GM21619 (cell line): ENCODE data around the gene GLIS1.

Experiments
- ATAC-seq: cut with Tn5 transposase; IDR thresholded peaks from one replicate; pipeline ENCODE4 v1.9.1; 2021; ENCODE audit not compliant: unreplicated experiment

Gene GLIS1

DNA sequence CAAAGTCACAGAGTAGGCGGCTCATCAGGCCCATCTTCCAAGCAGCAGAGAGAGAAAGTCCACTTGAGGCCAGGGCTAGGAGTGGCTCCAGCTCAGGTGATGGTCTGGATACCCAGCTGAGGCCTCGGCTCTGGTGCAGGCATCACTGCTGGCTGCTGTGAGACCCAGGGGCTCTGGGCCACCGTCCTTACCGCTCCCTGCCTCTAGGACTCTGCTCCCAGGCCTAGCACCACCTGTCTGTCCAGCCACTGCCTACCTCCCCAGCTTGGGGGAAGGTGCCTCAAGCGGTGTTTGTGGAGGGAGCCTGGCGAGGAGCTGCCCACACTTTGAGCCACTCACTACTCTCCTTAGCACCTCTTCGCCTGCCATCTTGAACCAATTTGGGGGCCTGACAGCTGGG lies 221.9 kb downstream of the GLIS1 start:
- ATAC-seq, result no peak

GRCh38 chr1:53516181-53516580 lies 222.8 kb downstream of the GLIS1 start:
- no peak for ATAC-seq

DNA sequence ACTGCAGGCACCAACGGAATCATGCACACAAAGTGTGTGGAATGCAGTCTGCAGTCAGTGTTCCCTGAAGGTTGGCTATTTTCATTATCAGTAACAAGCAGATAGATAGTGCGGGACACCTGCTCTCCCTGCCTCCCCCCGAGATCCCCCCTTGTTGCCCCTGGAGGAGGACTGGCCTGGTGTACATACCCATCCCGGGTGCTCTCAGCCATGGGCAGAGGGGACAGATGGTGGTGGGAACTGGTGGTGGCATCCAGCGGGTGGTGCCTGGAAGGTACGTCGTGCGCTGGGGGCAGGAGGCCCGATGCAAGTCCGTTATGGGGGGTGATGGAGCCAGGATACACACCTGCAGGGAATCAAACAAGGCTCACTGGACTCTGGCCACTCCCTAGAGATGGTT lies 224.5 kb downstream of the GLIS1 start:
- ATAC-seq, result no peak

GRCh38 chr1:53513846-53514245 lies 225.1 kb downstream of the GLIS1 start:
- no peak for ATAC-seq

GRCh38 chr1:53512807-53513755 lies 225.9 kb downstream of the GLIS1 start:
- no peak for ATAC-seq

DNA sequence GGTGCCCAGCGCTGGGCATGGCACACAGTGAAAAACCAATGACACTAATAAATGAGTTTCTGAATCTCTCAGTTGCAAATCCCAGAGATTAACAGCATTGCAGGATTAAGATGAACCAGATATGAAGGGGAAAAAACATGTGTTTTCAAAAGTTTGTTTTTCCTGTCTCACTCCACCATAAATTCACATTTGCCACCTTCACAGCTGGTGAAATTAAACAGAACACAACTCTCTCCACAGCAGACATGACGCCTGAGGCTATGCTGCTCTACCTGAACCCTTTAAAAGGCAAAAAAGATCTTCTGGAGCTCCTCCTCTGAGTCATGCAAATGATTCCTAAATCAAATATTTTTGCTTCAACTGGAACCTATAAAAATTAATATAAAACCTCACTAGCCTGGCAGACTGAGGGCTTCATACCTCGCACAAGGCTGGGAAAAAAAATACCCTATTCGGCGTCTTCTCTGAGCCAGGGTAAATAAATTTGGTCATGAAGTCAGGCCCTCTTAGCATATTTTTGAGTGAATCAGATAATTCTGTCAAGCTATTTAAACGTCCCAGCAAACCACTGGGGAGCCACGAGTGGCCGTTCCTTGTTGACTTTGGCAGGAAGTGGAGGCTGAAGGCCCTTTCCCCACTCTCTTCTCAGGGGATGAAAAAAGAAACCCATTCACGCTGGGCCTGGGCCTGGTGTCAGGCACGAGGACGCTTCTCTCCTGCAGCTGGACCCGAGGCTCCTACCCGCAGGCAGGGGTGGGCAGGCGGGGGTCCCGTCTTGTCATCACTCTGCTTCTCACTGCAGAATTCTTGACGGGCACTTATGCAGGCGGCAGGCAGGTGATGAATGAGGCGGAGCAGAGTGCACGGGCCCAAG lies 226.8 kb downstream of the GLIS1 start:
- ATAC-seq, result no peak

DNA sequence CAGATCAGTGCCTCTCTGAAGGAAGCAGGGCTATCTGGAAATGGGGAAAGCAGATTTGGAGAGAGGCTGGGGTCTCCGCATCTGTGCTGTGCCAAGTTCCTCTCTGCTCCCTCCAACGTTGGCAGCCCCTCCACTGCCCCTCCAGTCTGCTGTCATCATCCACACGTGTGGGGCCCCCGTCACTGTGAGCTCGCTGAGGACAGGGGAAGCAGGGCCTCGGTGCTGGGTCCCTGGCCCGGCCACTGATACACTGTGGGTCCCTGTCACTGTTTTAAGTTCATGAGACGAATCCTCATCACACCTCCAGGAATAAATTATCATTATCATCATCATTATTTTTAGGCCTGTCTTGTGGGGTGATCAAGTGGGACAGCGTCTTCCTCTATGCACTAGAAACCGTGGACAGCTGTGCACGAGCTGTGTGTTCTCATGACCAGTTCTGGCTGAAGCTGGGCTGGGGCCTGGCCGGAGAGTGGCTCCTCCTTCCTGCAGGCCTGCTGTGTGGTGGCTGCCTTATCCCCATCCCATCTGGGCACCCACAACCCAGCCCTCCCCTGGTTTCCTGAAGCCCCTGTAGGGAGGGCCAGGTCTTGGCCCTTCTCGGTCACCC lies 227.5 kb downstream of the GLIS1 start:
- ATAC-seq, result no peak

GRCh38 chr1:53510215-53510614 lies 228.7 kb downstream of the GLIS1 start:
- no peak for ATAC-seq

GRCh38 chr1:53509775-53510174 lies 229.2 kb downstream of the GLIS1 start:
- no peak for ATAC-seq

DNA sequence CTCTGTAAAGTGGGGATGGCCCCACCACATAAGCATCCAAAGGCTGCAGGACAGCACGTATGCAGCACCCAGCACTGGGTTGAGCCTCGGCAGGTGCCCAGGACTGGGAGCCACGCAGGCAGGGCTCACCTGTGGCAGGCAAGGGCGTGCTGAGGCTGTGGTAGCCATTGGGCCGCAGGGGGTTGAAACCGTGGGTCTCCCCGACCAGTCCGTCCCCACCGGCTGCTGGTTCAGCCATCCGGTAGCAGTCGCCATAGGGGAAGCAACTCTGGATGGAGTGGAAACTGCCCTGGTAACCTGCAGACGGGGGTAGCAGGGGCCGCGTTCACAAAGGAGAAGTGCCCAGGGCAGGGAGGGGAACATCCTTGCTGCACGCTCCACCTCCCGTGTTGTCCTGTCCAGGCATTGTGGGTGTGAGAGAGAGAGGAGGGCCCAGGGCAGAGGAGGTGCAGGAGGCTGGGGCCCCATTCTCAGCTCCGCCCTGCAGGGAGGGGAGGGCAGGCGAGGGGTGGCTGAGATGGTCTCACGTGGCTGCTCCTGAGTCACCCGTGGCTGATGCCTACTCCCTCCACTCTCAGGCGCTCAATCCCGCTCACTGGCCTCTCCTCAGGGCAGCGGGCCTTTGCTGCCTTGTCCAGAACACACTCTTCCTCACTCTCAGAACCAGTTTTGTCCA lies 229.8 kb downstream of the GLIS1 start:
- ATAC-seq, result no peak

- no peak for ATAC-seq
Observed at GRCh38 chr1:53508056-53508990, 230.6 kb downstream of the GLIS1 start.

DNA sequence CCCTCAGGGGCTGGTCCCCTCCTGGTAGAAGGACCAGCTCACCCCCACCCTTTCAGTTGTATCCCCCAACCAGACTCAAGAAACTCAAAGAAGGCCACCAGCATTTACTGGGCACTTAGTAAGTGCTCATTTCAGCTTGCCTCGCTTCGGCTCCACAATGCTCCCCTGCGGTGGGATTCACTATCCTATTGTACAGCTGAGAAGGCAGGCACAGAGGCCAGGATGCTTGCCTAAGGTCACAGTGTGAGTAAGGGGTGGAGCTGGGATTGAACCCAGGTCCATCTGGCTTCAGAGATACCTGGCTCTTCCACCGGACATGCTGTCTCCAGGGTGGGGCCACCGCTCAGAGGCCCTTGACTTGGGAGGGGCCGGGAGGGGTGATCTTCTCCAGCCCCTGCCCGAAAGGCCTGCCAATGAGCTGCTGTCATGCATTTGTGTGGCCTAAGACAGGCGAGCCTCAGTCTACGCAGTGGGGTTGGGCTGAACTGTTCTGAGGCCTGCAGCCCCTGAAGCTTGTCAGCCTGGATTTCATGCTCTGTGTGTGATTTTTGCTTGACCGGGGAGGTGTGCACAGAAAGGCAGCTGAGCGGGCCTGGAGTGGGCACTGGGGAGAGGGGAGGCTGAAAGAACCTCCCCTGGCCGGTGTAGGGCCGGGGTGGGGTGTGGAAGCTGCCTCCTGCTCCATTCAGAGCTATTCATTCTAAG lies 231.7 kb downstream of the GLIS1 start:
- no peak for ATAC-seq

DNA sequence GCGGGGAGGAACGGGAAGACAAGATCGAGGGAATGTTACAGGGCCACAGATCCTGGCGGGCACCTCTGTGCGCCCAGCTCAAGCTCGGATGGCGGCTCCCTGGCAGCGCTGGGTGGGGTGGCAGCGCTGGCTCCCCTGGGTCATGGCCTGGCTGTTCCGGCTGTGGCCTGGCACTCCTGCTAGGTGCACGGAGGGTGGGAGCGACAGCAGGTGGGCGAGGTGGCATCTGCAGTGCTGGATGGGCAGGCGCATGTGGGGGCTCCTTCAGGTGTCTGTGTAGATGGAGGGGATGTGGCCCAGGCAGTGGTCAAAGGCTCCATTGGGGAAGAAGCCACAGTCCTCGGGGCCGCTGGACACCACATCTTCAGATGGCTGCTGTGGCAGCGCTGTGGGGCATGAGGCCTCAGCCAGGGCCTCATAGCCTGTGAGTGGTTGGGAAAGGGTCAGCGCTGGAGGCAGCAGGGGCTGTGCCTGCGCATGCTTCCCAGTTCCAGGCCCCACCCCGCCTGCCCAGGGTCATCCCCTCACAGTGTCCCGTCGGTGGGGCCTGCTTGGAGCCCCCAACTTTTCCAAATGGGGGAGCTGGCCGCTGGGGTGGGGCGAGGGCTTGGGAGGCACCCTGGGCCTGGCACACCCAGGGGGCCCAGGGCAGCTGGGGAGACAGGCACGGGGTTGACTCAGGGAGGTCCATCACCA lies 232.5 kb downstream of the GLIS1 start:
- ATAC-seq, result no peak

GRCh38 chr1:53505891-53506290 lies 233.1 kb downstream of the GLIS1 start:
- no peak for ATAC-seq

GRCh38 chr1:53505401-53505800 lies 233.6 kb downstream of the GLIS1 start:
- ATAC-seq, result no peak

DNA sequence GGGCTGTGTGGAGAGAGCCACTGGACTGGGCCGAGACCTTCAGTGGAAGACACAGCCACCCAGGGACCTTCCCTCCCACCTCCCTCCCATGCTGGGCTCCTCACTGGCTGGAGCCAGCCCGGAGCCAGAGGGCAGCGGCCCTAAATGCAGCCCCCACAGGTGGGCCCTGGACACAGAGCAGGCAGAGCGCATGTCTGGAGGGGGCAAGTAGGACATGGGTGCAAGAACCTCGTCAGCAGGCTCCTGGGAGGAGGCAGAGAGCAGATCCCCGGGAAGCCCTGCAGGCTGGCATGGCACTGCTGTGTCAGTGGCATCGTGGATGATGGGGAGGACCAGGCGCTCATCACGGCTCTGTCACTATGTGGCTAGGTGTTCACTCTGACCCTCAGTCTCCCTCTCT lies 234.1 kb downstream of the GLIS1 start:
- no peak for ATAC-seq

DNA sequence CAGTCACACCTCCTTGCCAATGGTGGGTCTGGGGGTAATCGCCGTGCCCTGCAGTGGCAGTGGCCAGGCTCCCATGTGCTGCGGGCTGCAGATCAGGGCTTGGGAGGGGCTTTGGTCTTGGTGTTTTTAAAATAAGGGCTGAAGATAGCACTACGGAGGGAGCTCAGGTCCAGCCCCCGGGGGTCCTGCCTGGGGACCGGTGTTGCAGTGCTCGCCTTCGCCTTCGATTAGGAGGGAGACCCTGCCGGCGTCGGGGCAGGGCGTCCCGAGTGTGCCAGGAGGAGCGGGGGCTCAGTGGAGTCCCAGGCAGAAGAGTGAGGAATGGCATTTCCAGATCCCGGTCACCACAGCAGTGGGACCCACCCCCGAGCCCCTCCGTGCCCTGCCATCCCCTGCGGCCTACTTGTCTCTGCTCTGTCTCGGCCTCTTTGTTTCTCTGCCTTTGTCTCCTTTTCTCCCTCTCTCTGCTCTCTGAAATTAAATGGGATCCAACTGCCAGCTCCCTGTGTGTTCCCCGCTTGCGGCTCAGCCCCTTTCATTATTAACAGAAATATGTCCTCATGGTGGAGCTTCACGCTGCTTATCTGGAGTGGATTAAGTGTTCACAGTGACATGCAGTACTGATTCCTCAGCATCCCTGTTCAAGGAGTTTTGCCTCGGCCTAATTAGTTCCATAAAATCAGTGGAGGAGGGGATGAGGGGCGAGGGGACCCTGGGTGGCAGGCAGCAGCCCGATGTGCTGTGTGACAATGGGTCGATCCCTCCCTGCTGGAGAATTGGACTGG lies 235.3 kb downstream of the GLIS1 start:
- no peak for ATAC-seq
